Peyer's patch (tissue), 4 donors: Measurements from ENCODE around the gene DCN.

ENCODE experiments used
- CTCF ChIP-seq, 6 experiments: fragments of 450-650 bp in 4 of 6; fragments of 200-600 bp in 2 of 6; sonication (generic) in 1 of 6; IDR thresholded peaks; one replicate each; pipeline ENCODE4 v1.5.1; 2017 to 2019; ENCODE audit warnings: antibody characterized with exemption in 6 of 6, mild to moderate bottlenecking in 3 of 6, moderate library complexity in 1 of 6
- POLR2A ChIP-seq, 2 donors: fragments of 450-650 bp; IDR thresholded peaks; one replicate each; pipeline ENCODE4 v1.5.1; 2017; ENCODE audit warnings: antibody characterized with exemption in 2 of 2, mild to moderate bottlenecking in 2 of 2, moderate library complexity in 2 of 2

GRCh38 chr12:91189516-91189915, 6.9 kb upstream of the DCN start:
- TF ChIP-seq CTCF (IDR thresholded peaks at IDR 0.05) (no peak), POLR2A (IDR thresholded peaks at IDR 0.05) (no peak)
